Measurements from ENCODE around the gene NDUFAF2. TPM values are rescaled to one million over a fixed set of nuclear protein-coding genes. Genes with fewer than 3 reads are reported as not detected.
A peak's percentile ranks its signal among the peaks of the same experiment; 100 is the strongest.

The NDUFAF2 gene
- total and polyA plus RNA-seq, 4 donors = 12.2 to 68.8 (median 29.8) TPM

DNA sequence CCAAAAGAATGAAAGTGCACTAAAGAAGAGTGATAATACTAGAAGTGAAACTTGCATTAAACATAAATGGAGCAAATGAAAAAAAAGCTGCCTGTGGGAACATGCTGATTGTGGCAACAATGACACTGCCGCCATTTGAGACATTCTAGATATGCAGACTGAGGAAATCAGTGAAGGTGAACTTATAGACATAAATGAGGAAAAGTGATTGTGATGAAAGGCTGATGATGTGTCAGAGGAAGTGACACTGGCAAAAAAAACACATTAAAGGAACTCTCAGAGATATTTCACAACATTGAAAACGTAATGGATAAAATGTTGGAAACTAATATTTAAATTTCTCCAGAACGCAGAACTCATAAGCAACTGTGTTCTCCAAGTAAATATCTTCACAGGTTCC lies 1.4 kb upstream of the NDUFAF2 start:
- DNase-seq = no peak
- no peak overlapping the region for H3K9ac ChIP-seq (ENCODE audit: insufficient read depth in 1 of 2, low read length in 2 of 2)
- H3K36me3 ChIP-seq (ENCODE audit: control insufficient read depth in 4 of 4, insufficient read depth in 4 of 4, low read length in 4 of 4) = peaks cover 0 to 4% (median 2%) of the 10 kb centered on the region in 4 donors
- no peaks in the 10 kb centered on the region for H3K9me3 ChIP-seq (ENCODE audit: control insufficient read depth in 4 of 4, insufficient read depth in 3 of 4, low read length in 3 of 4)
- WGBS, 2 donors = 28 to 40% methylated on average over 3 of the region's 3 CpGs
- no peak overlapping the region for H3K4me3 ChIP-seq
- no peaks in the 10 kb centered on the region for H3K27me3 ChIP-seq (ENCODE audit: control insufficient read depth in 3 of 3, insufficient read depth in 3 of 3, low read length in 2 of 3)
- H3K27ac ChIP-seq (ENCODE audit: low read depth in 1 of 2, low read length in 1 of 2) = no peak overlapping the region
- peaks cover 0 to 20% (median 5%) of the 10 kb centered on the region in 5 donors for H3K4me1 ChIP-seq (ENCODE audit: control insufficient read depth in 5 of 5, insufficient read depth in 5 of 5, low read length in 5 of 5)
- TF ChIP-seq, protein P1, sequence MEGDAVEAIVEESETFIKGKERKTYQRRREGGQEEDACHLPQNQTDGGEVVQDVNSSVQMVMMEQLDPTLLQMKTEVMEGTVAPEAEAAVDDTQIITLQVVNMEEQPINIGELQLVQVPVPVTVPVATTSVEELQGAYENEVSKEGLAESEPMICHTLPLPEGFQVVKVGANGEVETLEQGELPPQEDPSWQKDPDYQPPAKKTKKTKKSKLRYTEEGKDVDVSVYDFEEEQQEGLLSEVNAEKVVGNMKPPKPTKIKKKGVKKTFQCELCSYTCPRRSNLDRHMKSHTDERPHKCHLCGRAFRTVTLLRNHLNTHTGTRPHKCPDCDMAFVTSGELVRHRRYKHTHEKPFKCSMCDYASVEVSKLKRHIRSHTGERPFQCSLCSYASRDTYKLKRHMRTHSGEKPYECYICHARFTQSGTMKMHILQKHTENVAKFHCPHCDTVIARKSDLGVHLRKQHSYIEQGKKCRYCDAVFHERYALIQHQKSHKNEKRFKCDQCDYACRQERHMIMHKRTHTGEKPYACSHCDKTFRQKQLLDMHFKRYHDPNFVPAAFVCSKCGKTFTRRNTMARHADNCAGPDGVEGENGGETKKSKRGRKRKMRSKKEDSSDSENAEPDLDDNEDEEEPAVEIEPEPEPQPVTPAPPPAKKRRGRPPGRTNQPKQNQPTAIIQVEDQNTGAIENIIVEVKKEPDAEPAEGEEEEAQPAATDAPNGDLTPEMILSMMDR (IDR thresholded peaks at IDR 0.05; ENCODE audit: control extremely low read depth, extremely low read depth) = no peak
- no peak for ATAC-seq (ENCODE audit: insufficient read depth, low FRiP score)

- peak; percentile 22 for ATAC-seq (ENCODE audit: insufficient read depth, low FRiP score)
- 1 to 3% methylated on average over 18 of the region's 18 CpGs for WGBS, 2 donors
- H3K36me3 ChIP-seq (ENCODE audit: control insufficient read depth in 4 of 4, insufficient read depth in 4 of 4, low read length in 4 of 4) = no peaks in the 10 kb centered on the region
- peaks cover 0 to 20% (median 5%) of the 10 kb centered on the region in 5 donors for H3K4me1 ChIP-seq (ENCODE audit: control insufficient read depth in 5 of 5, insufficient read depth in 5 of 5, low read length in 5 of 5)
- peak overlapping the region; percentile 72 to 83 for H3K9ac ChIP-seq (ENCODE audit: insufficient read depth in 1 of 2, low read length in 2 of 2)
- no peaks in the 10 kb centered on the region for H3K27me3 ChIP-seq (ENCODE audit: control insufficient read depth in 3 of 3, insufficient read depth in 3 of 3, low read length in 2 of 3)
- no peaks in the 10 kb centered on the region for H3K9me3 ChIP-seq (ENCODE audit: control insufficient read depth in 4 of 4, insufficient read depth in 3 of 4, low read length in 3 of 4)
- H3K4me3 ChIP-seq = peak overlapping the region; percentile 79
- TF ChIP-seq, protein P1 (IDR thresholded peaks at IDR 0.05; ENCODE audit: control extremely low read depth, extremely low read depth) = no peak
- peak; percentile 48 to 78 (median 70) for DNase-seq
- H3K27ac ChIP-seq (ENCODE audit: low read depth in 1 of 2, low read length in 1 of 2) = peak overlapping the region; percentile 34 to 90
These were observed 795 bp downstream of the NDUFAF2 start for GRCh38 chr5:60945813-60946187.

- Histone ChIP-seq H3K4me1 (ENCODE audit: control insufficient read depth in 5 of 5, insufficient read depth in 5 of 5, low read length in 5 of 5) (peaks cover 0 to 18% (median 5%) of the 10 kb centered on the region in 5 donors), H3K9me3 (ENCODE audit: control insufficient read depth in 4 of 4, insufficient read depth in 3 of 4, low read length in 3 of 4) (no peaks in the 10 kb centered on the region), H3K4me3 (no peak overlapping the region), H3K27ac (ENCODE audit: low read depth in 1 of 2, low read length in 1 of 2) (no peak overlapping the region), H3K36me3 (ENCODE audit: control insufficient read depth in 4 of 4, insufficient read depth in 4 of 4, low read length in 4 of 4) (no peaks in the 10 kb centered on the region), H3K9ac (ENCODE audit: insufficient read depth in 1 of 2, low read length in 2 of 2) (no peak overlapping the region), H3K27me3 (ENCODE audit: control insufficient read depth in 3 of 3, insufficient read depth in 3 of 3, low read length in 2 of 3) (no peaks in the 10 kb centered on the region)
- DNase-seq = no peak
- TF ChIP-seq, protein P1 (IDR thresholded peaks at IDR 0.05; ENCODE audit: control extremely low read depth, extremely low read depth) = no peak
- no peak for ATAC-seq (ENCODE audit: insufficient read depth, low FRiP score)
- 93 to 94% methylated on average over 1 of the region's 1 CpG for WGBS, 2 donors
These were observed 3.7 kb downstream of the NDUFAF2 start for GRCh38 chr5:60948738-60949137.

DNA sequence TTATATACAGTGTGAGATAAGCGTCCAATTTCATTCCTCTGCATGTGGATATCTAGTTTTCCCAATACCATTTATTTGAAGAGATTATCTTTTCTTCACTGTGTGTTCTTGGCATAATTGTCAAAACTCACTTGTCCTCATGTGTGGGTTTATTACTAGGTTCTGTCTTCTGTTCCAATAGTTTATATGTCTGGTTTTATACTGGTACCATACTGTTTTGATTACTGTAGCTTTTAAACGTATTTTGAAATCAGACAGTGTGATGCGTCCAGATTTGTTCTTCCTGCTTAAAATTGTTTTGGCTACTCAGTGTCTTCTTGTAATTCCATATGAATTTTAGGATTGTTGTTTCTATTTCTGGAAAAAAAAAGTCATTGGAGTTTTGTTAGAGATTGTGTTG lies 10.2 kb downstream of the NDUFAF2 start:
- Histone ChIP-seq H3K27ac (ENCODE audit: low read depth in 1 of 2, low read length in 1 of 2) (no peak overlapping the region), H3K4me1 (ENCODE audit: control insufficient read depth in 5 of 5, insufficient read depth in 5 of 5, low read length in 5 of 5) (peaks cover 0 to 8% (median 0%) of the 10 kb centered on the region in 5 donors), H3K9ac (ENCODE audit: insufficient read depth in 1 of 2, low read length in 2 of 2) (no peak overlapping the region), H3K27me3 (ENCODE audit: control insufficient read depth in 3 of 3, insufficient read depth in 3 of 3, low read length in 2 of 3) (no peaks in the 10 kb centered on the region), H3K9me3 (ENCODE audit: control insufficient read depth in 4 of 4, insufficient read depth in 3 of 4, low read length in 3 of 4) (peaks cover 0 to 6% (median 0%) of the 10 kb centered on the region in 4 donors), H3K36me3 (ENCODE audit: control insufficient read depth in 4 of 4, insufficient read depth in 4 of 4, low read length in 4 of 4) (no peaks in the 10 kb centered on the region), H3K4me3 (no peak overlapping the region)
- DNase-seq (no peak), ATAC-seq (ENCODE audit: insufficient read depth, low FRiP score) (no peak)
- TF ChIP-seq, protein P1 (IDR thresholded peaks at IDR 0.05; ENCODE audit: control extremely low read depth, extremely low read depth) = no peak
- WGBS, 2 donors = 96 to 98% methylated on average over 3 of the region's 3 CpGs

Measured in lung (tissue), 12 donors.